Subcutaneous adipose tissue (tissue), 4 donors: ENCODE results near the gene ZSCAN10. TPM values are rescaled to one million over a fixed set of nuclear protein-coding genes. Genes with fewer than 3 reads are reported as not detected.

Experiments
- CTCF ChIP-seq: fragments of 450-650 bp; IDR thresholded peaks from one replicate; pipeline ENCODE4 v1.5.1; 2016; ENCODE audit warnings: low read depth, mild to moderate bottlenecking, control low read depth, antibody characterized with exemption, moderate library complexity
- total RNA-seq, 4 donors: library from RNA; depleted of rRNA; stranded (reverse); fragments of >200 nt; gene quantifications; one replicate each; pipeline ENCODE4 v1.1.0, GENCODE V29; 2016

ZSCAN10 gene
- total RNA-seq, 4 donors from 2014 or later = not detected

GRCh38 chr16:3138823-3139426, 39.8 kb upstream of the ZSCAN10 start:
- no peak for TF ChIP-seq CTCF

DNA sequence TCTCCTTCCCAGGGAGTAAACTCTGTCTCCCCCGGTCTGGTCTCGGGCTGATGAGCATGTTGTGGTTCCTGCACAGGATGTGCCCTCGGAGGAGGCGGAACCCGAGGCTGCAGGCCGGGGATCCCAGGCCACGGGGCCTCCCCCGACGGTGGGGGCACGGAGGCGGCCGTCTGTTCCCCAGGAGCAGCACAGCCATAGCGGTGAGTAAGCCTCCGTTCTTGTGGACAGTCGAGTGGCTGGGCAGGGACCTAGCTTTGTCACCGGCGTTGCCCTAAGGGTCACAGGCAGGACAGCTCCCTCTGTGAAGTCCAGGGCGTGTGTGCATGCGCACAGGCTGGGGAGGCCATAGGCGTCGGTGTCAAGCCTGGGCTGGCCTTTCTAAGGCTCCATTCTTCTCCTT, 39.2 kb upstream of the ZSCAN10 start:
- TF ChIP-seq CTCF = no peak

DNA sequence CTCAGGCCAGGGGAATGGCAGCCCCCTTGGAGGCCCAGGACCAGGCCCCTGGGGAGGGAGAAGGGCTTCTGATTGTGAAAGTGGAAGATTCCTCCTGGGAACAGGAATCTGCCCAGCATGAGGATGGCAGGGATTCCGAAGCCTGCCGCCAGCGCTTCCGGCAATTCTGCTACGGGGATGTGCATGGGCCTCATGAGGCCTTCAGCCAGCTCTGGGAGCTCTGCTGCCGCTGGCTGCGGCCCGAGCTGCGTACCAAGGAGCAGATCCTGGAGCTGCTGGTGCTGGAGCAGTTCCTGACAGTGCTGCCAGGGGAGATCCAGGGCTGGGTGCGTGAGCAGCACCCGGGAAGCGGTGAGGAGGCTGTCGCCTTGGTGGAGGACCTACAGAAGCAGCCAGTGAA, 38.2 kb upstream of the ZSCAN10 start:
- no peak for TF ChIP-seq CTCF

GRCh38 chr16:3135126-3135715, 36.1 kb upstream of the ZSCAN10 start:
- TF ChIP-seq CTCF = no peak

- no peak for TF ChIP-seq CTCF
Observed at GRCh38 chr16:3134338-3135125, 35.4 kb upstream of the ZSCAN10 start, which contains the start of gene ZNF213. Gene ZNF213 (plus strand): TSS chr16:3135029. CDS start chr16:3137281, 2,252 bp downstream.

GRCh38 chr16:3133844-3134243, 34.8 kb upstream of the ZSCAN10 start:
- no peak for TF ChIP-seq CTCF

DNA sequence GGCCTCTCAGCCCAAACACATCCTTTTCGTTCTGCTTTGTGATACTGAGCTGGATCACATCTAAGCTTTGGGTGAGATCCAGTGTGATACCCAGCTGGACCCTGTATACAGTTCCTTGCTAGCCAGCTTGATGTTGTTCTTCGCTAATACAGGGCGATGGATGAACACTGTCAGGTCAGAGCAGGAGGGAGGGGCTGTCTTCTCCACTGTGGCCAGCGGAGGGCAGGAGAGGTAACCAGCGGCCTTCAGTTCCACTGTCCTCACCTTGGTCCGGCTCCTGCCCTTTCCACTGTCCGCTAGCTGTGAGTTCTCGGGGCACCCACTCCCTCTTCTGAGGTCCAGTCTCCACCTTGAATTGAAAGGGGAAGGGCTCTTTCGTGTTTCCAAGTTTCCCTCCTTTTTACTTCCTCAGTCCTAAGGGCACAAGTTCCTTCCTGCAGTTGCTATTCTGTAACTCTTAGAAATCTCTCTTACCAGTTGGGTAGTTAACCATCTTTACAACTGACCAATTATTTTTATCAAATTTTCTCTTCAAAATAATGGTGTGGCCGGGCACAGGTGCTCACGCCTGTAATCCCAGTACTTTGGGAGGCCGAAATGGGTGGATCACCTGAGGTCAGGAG, 32.8 kb upstream of the ZSCAN10 start:
- no peak for TF ChIP-seq CTCF
